Tibial nerve (tissue), 4 donors: Measurements from ENCODE around the gene RTKN.

ENCODE experiments used
- EP300 ChIP-seq, 2 donors: sonication (generic); formaldehyde crosslinking; IDR thresholded peaks; one replicate each; pipeline ENCODE4 v1.6.1; 2017; ENCODE audit warnings: antibody characterized with exemption in 2 of 2, mild to moderate bottlenecking in 1 of 2
- TF ChIP-seq, protein P1 (sequence below), 5 experiments: fragments of 200-600 bp in 3 of 5; fragments of 450-650 bp in 2 of 5; sonication (generic) in 3 of 5; IDR thresholded peaks; one replicate each; pipeline ENCODE4 v1.5.1; 2016 to 2019; ENCODE audit warnings: antibody characterized with exemption in 5 of 5, mild to moderate bottlenecking in 3 of 5, moderate library complexity in 2 of 5

DNA sequence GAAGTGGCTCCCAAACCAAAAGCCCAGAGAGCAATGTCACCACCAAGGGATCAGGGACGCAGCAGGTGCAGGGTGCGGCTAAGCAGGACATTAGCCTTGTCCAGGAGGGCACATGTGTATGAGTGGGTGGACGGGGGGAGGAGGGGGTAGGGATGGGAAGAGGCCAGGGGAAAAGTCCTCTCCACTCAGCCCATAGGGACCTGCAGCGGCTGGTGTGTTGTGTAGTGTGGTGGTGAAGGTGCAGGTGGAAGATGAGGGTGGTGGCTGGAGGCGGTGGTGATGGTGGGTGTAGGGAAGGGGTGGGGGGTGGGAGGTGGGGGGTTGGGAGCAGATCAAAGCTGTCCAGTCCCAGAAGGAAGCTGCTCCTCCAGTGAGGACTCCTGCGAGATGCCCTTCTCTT, 24.0 kb downstream of the RTKN start:
- TF ChIP-seq, protein P1, sequence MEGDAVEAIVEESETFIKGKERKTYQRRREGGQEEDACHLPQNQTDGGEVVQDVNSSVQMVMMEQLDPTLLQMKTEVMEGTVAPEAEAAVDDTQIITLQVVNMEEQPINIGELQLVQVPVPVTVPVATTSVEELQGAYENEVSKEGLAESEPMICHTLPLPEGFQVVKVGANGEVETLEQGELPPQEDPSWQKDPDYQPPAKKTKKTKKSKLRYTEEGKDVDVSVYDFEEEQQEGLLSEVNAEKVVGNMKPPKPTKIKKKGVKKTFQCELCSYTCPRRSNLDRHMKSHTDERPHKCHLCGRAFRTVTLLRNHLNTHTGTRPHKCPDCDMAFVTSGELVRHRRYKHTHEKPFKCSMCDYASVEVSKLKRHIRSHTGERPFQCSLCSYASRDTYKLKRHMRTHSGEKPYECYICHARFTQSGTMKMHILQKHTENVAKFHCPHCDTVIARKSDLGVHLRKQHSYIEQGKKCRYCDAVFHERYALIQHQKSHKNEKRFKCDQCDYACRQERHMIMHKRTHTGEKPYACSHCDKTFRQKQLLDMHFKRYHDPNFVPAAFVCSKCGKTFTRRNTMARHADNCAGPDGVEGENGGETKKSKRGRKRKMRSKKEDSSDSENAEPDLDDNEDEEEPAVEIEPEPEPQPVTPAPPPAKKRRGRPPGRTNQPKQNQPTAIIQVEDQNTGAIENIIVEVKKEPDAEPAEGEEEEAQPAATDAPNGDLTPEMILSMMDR (IDR thresholded peaks at IDR 0.05) = no peak
- no peak for TF ChIP-seq EP300 (IDR thresholded peaks at IDR 0.05)
